ENCODE results near the gene NPAT.

The NPAT gene

GRCh38 chr11:108111126-108111525 lies 111.3 kb downstream of the NPAT start:
- TF ChIP-seq, protein P1, sequence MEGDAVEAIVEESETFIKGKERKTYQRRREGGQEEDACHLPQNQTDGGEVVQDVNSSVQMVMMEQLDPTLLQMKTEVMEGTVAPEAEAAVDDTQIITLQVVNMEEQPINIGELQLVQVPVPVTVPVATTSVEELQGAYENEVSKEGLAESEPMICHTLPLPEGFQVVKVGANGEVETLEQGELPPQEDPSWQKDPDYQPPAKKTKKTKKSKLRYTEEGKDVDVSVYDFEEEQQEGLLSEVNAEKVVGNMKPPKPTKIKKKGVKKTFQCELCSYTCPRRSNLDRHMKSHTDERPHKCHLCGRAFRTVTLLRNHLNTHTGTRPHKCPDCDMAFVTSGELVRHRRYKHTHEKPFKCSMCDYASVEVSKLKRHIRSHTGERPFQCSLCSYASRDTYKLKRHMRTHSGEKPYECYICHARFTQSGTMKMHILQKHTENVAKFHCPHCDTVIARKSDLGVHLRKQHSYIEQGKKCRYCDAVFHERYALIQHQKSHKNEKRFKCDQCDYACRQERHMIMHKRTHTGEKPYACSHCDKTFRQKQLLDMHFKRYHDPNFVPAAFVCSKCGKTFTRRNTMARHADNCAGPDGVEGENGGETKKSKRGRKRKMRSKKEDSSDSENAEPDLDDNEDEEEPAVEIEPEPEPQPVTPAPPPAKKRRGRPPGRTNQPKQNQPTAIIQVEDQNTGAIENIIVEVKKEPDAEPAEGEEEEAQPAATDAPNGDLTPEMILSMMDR (IDR thresholded peaks at IDR 0.05; ENCODE audit: insufficient read depth, low read length, poor library complexity, severe bottlenecking): peak; percentile 17
- Histone ChIP-seq H3K4me3 (replicated peaks; ENCODE audit: low read depth, low read length) (no peak overlapping the region), H3K27me3 (replicated peaks; ENCODE audit: control insufficient read depth, insufficient read depth, low read length) (no peaks in the 10 kb centered on the region), H3K36me3 (ENCODE audit: control insufficient read depth, insufficient read depth, low read length) (no peaks in the 10 kb centered on the region)
- no peak for DNase-seq (ENCODE audit: extremely low read depth, insufficient read length)

All from GM06990 (cell line).